Measurements from ENCODE around the gene CCSER2. TPM values are rescaled to one million over a fixed set of nuclear protein-coding genes. Genes with fewer than 3 reads are reported as not detected.

The CCSER2 gene
- total and polyA plus RNA-seq, 12 donors: 8.3 to 63.9 (median 38.1) TPM

DNA sequence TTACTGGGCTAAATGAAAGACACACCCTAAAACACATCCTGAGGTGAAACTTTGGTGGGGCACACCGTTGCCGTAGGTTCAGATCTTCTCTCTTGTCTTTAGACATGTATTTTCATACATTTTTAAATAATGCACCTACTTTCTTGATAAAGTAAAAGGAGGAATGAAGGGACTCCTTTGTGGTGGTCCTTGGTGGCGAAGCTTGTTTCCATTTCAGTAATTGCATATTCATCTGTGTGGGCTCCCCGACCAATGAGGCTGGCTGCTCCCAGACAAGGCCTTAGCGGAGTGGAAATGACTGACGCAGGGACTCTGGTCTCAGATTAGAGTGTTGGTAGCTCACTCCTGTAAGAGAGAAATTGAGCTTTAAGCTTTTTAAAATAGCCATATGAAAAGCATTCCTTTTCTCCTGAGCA lies 815 bp downstream of the CCSER2 start:
- Histone ChIP-seq H3K27ac (peak overlapping the region; percentile 80 to 99 (median 87)), H3K36me3 (replicated peaks in 1 of 2) (no peaks in the 10 kb centered on the region), H3K4me1 (replicated peaks in 1 of 2) (peaks cover 6 to 25% of the 10 kb centered on the region in 2 donors), H3K4me3 (peak overlapping the region in 3 of 4 donors; percentile 55 to 98 (median 90)), H3K27me3 (no peaks in the 10 kb centered on the region), H3K9me3 (replicated peaks in 1 of 3) (no peaks in the 10 kb centered on the region)
- WGBS, 4 donors: 4 to 8% (median 7%) methylated on average over 6 of the region's 6 CpGs
- no peak for TF ChIP-seq POLR2A (IDR thresholded peaks at IDR 0.05)
- TF ChIP-seq, protein P1, sequence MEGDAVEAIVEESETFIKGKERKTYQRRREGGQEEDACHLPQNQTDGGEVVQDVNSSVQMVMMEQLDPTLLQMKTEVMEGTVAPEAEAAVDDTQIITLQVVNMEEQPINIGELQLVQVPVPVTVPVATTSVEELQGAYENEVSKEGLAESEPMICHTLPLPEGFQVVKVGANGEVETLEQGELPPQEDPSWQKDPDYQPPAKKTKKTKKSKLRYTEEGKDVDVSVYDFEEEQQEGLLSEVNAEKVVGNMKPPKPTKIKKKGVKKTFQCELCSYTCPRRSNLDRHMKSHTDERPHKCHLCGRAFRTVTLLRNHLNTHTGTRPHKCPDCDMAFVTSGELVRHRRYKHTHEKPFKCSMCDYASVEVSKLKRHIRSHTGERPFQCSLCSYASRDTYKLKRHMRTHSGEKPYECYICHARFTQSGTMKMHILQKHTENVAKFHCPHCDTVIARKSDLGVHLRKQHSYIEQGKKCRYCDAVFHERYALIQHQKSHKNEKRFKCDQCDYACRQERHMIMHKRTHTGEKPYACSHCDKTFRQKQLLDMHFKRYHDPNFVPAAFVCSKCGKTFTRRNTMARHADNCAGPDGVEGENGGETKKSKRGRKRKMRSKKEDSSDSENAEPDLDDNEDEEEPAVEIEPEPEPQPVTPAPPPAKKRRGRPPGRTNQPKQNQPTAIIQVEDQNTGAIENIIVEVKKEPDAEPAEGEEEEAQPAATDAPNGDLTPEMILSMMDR (IDR thresholded peaks at IDR 0.05): no peak
- peak in 5 of 7 donors; percentile 35 to 67 (median 39) for DNase-seq
- intact Hi-C loops (cut with DNase I): no loop called here

DNA sequence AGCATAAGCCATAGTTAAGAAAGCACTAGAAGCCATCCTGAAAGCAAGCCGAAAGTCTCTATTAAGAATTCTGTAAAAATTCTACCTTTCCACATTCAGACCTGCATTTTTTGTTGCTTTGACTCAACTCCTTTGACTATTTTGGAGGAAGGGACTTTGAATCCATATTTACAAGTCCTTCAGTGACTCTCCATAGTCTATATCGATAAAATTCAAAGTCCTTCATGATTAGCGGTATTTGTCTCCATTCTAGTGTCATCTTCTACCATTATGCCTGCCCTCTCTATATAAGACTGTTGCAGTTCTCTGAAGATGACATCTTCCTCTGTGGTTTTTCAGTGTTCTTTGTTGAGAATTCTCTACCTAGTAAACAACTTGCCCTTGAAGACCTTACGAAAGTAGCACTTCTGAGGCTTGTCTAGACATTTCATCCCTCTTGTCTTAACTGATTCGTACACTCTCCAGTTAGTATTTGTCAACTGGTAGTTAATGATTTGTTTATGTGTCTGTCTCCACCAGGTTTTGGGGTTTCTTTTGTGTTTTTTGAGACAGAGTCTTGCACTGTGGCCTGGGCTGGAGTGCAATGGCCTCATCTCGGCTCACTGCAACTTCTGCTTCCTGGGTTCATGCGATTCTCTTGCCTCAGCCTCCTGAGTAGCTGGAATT lies 1.7 kb downstream of the CCSER2 start:
- Histone ChIP-seq H3K9me3 (replicated peaks in 1 of 3) (no peaks in the 10 kb centered on the region), H3K27ac (no peak overlapping the region), H3K36me3 (replicated peaks in 1 of 2) (no peaks in the 10 kb centered on the region), H3K27me3 (no peaks in the 10 kb centered on the region), H3K4me3 (peak overlapping the region in 1 of 4 donors; percentile 98), H3K4me1 (replicated peaks in 1 of 2) (peaks cover 6 to 25% of the 10 kb centered on the region in 2 donors)
- no peak for TF ChIP-seq POLR2A (IDR thresholded peaks at IDR 0.05)
- TF ChIP-seq, protein P1 (IDR thresholded peaks at IDR 0.05): no peak
- intact Hi-C loops (cut with DNase I): no loop called here
- DNase-seq: no peak
- WGBS, 4 donors: 79 to 90% (median 85%) methylated on average over 7 of the region's 7 CpGs

DNA sequence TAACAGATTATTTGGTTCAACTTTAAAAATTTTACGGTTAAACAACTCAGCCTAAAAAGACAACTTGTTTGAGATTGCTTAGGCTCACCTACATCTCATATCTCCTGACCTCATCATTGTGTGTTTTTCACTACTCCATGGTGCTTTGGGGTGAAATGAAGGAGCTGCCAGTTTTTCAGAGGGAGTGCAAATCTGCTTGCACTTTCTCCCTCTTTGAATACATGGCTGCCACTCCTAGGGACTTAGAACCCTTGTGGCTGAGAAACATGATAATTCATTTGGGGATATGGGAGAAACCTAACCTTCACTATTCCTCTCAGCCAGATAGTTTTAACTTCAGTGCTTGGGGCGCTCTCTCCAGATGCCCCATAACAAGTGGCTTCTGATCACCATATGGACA lies 2.7 kb downstream of the CCSER2 start:
- 97 to 100% (median 98%) methylated on average over 2 of the region's 2 CpGs for WGBS, 4 donors
- DNase-seq: no peak
- H3K4me3 ChIP-seq: no peak overlapping the region
- intact Hi-C loops (cut with DNase I): no loop called here
- H3K4me1 ChIP-seq (replicated peaks in 1 of 2): peaks cover 6 to 35% of the 10 kb centered on the region in 2 donors
- peak overlapping the region in 1 of 5 donors; percentile 12 for H3K27ac ChIP-seq
- H3K9me3 ChIP-seq (replicated peaks in 1 of 3): no peaks in the 10 kb centered on the region
- TF ChIP-seq POLR2A (IDR thresholded peaks at IDR 0.05): no peak
- TF ChIP-seq, protein P1 (IDR thresholded peaks at IDR 0.05): no peak
- H3K36me3 ChIP-seq (replicated peaks in 1 of 2): no peaks in the 10 kb centered on the region
- no peaks in the 10 kb centered on the region for H3K27me3 ChIP-seq

DNA sequence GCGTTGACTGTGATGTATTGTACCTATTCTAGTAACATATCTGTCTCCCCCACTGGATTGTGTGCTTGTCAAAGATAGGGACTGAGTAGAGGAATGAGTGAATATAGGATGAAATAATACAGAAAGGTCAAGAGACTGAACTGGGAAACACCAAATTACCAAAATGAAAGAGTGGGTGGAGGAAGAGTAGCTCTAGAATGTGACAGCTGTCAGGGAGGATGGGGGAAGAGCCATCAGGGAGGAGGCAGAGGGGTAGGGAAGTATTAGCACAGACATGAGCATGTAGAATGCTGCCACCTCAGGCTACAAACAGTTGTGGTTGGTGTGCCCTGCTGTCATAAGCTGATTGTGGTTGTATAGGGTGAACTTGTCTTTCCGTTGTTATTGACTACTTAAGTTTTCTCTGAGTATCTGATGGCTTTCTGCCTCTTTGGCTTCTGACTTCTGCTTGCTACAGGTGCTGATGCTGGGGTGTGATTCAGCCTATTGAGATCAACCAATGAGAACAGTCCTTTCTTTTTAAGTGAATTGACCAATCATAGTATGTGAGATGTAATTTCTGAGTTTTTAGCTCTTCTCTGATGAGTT lies 5.6 kb downstream of the CCSER2 start:
- no peak for TF ChIP-seq POLR2A (IDR thresholded peaks at IDR 0.05)
- TF ChIP-seq, protein P1 (IDR thresholded peaks at IDR 0.05): no peak
- H3K27me3 ChIP-seq: no peaks in the 10 kb centered on the region

More for the DNA sequence above, 5.6 kb downstream of the CCSER2 start:
- Histone ChIP-seq H3K27ac (no peak overlapping the region), H3K9me3 (replicated peaks in 1 of 3) (no peaks in the 10 kb centered on the region), H3K4me3 (no peak overlapping the region), H3K36me3 (replicated peaks in 1 of 2) (no peaks in the 10 kb centered on the region), H3K4me1 (replicated peaks in 1 of 2) (peaks cover 6 to 58% of the 10 kb centered on the region in 2 donors)
- WGBS, 4 donors: 76 to 81% (median 77%) methylated on average over 2 of the region's 2 CpGs
- intact Hi-C loops (cut with DNase I): no loop called here
- DNase-seq: no peak

Data from adrenal gland (tissue), 12 donors.